ENCODE data around the gene SGSH. TPM values are rescaled to one million over a fixed set of nuclear protein-coding genes. Genes with fewer than 3 reads are reported as not detected.

Gene SGSH
- total RNA-seq, 1 experiment from 2014 or later, result 19.8 TPM

DNA sequence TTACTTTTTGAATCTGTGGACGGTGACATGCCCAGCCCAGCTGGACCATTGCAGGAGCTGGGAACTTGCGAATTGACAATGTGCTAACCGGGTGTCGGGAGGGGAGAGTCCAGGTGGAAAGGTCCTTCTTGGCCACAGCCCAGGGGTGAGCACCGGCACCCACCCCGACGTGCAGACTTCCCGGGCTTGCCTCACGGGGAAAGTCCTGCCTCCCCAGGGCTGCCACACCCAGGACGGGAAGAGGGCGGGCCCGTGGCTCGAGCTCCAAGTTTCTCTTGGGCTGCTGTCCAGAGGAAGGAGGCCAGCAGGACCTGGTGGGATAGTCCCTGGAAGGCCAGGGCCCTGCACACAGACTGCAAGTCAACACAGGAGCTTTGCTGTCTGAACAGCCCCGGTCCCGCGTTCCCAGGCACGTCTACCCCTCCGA, 32.6 kb downstream of the SGSH start:
- Histone ChIP-seq H3K9ac (ENCODE audit: extremely low read depth, insufficient read length, low read length) (no peak overlapping the region), H3K56ac (ENCODE audit: insufficient read length, low read depth, low read length) (no peak overlapping the region), H2BK12ac (ENCODE audit: insufficient read length, low read depth, low read length) (no peak overlapping the region), H2BK5ac (ENCODE audit: insufficient read length, low read length) (no peak overlapping the region), H4K8ac (replicated peaks; ENCODE audit: insufficient read length, low read depth, low read length) (no peak overlapping the region), H2AFZ (ENCODE audit: low read length) (no peak overlapping the region), H4K5ac (ENCODE audit: insufficient read length, low read depth, low read length) (no peak overlapping the region), H2AK5ac (ENCODE audit: insufficient read length, low read length) (no peak overlapping the region), H3K4ac (ENCODE audit: low read depth, low read length) (no peak overlapping the region), H3K23me2 (ENCODE audit: insufficient read length, low read depth, low read length, poor library complexity, severe bottlenecking) (no peaks in the 10 kb centered on the region), H3T11ph (ENCODE audit: low read length) (no peak overlapping the region), H3K4me2 (ENCODE audit: insufficient read depth, insufficient read length, low read length) (no peak overlapping the region), H2BK15ac (ENCODE audit: low read depth, low read length) (no peak overlapping the region), H4K20me1 (ENCODE audit: control insufficient read depth, insufficient read depth, insufficient read length) (no peaks in the 10 kb centered on the region), H2BK120ac (ENCODE audit: low read depth, low read length, poor library complexity, severe bottlenecking) (no peak overlapping the region), H3K9me3 (ENCODE audit: control insufficient read depth, low read depth, low read length) (no peaks in the 10 kb centered on the region), H3K27me3 (ENCODE audit: insufficient read depth, low read length) (no peaks in the 10 kb centered on the region), H3K14ac (ENCODE audit: insufficient read depth, low read length) (no peak overlapping the region), H3K4me1 (ENCODE audit: insufficient read depth, low read length) (no peaks in the 10 kb centered on the region), H2BK20ac (ENCODE audit: low read depth, low read length, poor library complexity, severe bottlenecking) (no peak overlapping the region), H3K23ac (ENCODE audit: insufficient read length, low read depth, low read length) (no peak overlapping the region), H4K91ac (ENCODE audit: insufficient read length, low read depth, low read length) (no peak overlapping the region), H3K18ac (ENCODE audit: insufficient read length, low read depth, low read length) (no peak overlapping the region), H3K79me1 (ENCODE audit: insufficient read depth, low read depth, low read length, poor library complexity, severe bottlenecking) (no peaks in the 10 kb centered on the region), H3K27ac (ENCODE audit: insufficient read length, low read depth, low read length) (no peak overlapping the region), H3K79me2 (ENCODE audit: insufficient read depth, low read length) (no peaks in the 10 kb centered on the region)
- Mint-ChIP-seq H3K4me3 (no peak overlapping the region), H3K27me3 (ENCODE audit: low read depth) (peaks cover 6% of the 10 kb centered on the region), H3K9me3 (no peaks in the 10 kb centered on the region), H3K27ac (no peak overlapping the region), H3K36me3 (ENCODE audit: insufficient read depth in 1 of 3, low read depth in 3 of 3) (no peaks in the 10 kb centered on the region), H3K4me1 (peaks cover 2 to 14% of the 10 kb centered on the region in 2 experiments; a peak in 3 of 4 replicates)
- DNase-seq, result no peak
- TF ChIP-seq, protein P1, sequence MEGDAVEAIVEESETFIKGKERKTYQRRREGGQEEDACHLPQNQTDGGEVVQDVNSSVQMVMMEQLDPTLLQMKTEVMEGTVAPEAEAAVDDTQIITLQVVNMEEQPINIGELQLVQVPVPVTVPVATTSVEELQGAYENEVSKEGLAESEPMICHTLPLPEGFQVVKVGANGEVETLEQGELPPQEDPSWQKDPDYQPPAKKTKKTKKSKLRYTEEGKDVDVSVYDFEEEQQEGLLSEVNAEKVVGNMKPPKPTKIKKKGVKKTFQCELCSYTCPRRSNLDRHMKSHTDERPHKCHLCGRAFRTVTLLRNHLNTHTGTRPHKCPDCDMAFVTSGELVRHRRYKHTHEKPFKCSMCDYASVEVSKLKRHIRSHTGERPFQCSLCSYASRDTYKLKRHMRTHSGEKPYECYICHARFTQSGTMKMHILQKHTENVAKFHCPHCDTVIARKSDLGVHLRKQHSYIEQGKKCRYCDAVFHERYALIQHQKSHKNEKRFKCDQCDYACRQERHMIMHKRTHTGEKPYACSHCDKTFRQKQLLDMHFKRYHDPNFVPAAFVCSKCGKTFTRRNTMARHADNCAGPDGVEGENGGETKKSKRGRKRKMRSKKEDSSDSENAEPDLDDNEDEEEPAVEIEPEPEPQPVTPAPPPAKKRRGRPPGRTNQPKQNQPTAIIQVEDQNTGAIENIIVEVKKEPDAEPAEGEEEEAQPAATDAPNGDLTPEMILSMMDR (conservative IDR thresholded peaks at IDR 0.05), result no peak
- no CpG with 5 or more reads among the region's 18 CpGs for WGBS (ENCODE audit: extremely low coverage, insufficient read length, low lambda C conversion rate)
